Stimulated activated CD8-positive, alpha-beta memory T cell treated with anti-CD3 and anti-CD28 coated beads, Interleukin-12 subunit alpha, Interleukin-12 subunit beta, amount 100 ng/mL, for 4 hours (primary cell): ENCODE results near the gene BLOC1S1.
"Not testable (repeated sequence)": the region's sequence is repeated elsewhere in the genome, so short reads cannot be mapped to it uniquely, and the experiment has no call there.

Source experiments
- DNase-seq: peaks from one replicate; pipeline ENCODE4 v3.0.0-alpha.2; 2020; ENCODE audit warnings: low read depth

Gene BLOC1S1

GRCh38 chr12:55745361-55746173 is 29.7 kb downstream of the BLOC1S1 start:
- no peak for DNase-seq

GRCh38 chr12:55746174-55746912 is 30.5 kb downstream of the BLOC1S1 start:
- no peak for DNase-seq

- no peak for DNase-seq
Observed at GRCh38 chr12:55746913-55747231, 31.0 kb downstream of the BLOC1S1 start.

GRCh38 chr12:55748230-55748993 is 32.6 kb downstream of the BLOC1S1 start:
- no peak for DNase-seq

GRCh38 chr12:55755246-55755645 is 39.4 kb downstream of the BLOC1S1 start:
- DNase-seq = no peak

- no peak for DNase-seq
Observed at GRCh38 chr12:55757701-55758100, 41.9 kb downstream of the BLOC1S1 start.

- DNase-seq = not testable (repeated sequence)
Observed at GRCh38 chr12:55758575-55758974, 42.7 kb downstream of the BLOC1S1 start.

GRCh38 chr12:55760663-55761062 is 44.8 kb downstream of the BLOC1S1 start:
- DNase-seq = no peak

GRCh38 chr12:55762646-55763045 is 46.8 kb downstream of the BLOC1S1 start:
- no peak for DNase-seq

GRCh38 chr12:55765736-55766290 is 50.0 kb downstream of the BLOC1S1 start:
- DNase-seq = no peak

- DNase-seq = no peak
Observed at GRCh38 chr12:55767156-55767555, 51.3 kb downstream of the BLOC1S1 start.
